Activated CD4-positive, CD25-positive, alpha-beta regulatory T cell (primary cell): ENCODE results near the gene GRPR.
"Not testable (repeated sequence)": the region's sequence is repeated elsewhere in the genome, so short reads cannot be mapped to it uniquely, and the experiment has no call there.

ENCODE experiments used
- DNase-seq, 4 experiments: peaks; one replicate each; lab custom pipeline; 2025; lab: John Stamatoyannopoulos, UW

The GRPR gene

DNA sequence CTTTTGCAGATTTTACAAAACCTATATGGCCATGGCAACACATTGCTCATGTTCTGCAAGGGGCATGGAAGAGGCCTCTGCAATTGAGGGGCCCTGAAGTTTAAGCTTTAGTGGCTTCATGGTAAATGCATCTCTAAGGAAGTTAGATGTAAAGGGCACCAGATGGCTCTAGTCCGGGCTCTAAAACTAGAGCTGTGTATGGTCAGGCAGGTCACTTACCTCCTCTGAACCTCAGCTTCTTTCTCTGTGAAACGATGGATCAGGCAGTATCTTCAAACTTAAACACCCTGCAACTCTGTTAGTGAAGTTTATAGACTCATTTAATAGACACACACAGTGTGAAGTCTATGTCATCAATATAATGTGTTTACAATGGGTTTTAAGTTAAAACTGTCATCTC is 53.9 kb downstream of the GRPR start:
- DNase-seq: no peak

DNA sequence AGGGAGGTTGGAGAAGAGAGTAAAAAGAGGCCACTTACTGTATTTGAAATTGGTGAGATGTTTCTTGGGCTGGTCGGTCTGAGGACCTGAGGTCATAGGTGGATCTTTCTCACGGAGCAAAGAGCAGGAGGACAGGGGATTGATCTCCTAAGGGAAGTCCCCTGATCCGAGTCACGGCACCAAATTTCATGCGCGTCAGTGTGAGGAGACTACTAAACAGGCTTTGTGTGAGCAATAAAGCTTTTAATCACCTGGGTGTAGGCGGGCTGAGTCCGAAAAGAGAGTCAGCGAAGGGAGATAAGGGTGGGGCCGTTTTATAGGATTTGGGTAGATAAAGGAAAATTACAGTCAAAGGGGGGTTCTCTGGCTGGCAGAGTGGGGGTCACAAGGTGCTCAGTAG is 60.5 kb downstream of the GRPR start:
- not testable (repeated sequence) for DNase-seq

DNA sequence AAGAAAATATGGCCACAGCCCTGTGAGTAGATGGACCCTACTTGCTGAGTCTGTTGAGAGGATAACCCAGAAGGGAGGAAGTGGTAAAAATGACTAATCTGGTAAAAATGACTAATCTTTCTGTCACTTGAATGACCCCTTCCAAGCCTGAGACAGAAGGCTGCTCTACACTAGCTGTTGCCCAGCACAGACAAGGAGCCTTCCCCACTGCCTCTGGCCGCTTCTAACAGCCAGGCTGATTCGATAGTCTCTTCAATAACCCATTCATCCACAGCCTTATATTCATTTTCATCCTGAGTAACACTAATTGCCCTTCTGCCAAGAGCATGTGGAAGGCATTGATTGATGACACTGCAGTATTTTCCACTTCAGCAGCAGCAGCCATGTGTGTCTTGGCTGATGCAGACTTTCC is 62.4 kb downstream of the GRPR start:
- DNase-seq: no peak

DNA sequence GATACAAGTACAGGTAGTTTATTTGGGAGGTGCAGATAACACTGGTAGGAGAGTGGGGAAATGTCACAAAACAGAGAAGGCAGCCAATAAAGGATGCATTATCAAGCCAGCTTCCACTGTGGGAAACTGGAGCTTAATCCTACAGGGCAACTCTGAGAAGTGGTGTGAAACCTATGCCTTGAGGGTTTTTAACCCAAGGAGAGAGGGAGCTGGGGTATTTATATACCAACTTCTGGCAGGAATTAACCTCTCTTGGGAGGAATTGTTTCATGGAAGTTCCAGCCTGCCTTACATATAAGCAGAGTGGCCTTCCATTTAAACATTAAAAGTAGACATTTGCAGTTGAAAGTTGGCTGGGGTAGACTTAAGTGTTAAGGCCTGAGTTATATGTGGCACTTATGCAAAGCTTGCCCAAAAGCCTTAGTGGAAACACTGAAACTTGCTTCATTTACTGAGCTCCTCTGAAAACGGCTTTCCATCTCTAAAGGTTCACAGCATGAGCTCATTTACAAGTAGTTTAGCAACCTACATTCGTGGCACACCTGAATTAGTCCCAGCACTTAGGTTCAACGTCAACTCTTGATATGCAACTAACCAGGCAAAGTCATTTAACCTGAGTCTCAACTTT is 63.1 kb downstream of the GRPR start:
- DNase-seq: no peak

DNA sequence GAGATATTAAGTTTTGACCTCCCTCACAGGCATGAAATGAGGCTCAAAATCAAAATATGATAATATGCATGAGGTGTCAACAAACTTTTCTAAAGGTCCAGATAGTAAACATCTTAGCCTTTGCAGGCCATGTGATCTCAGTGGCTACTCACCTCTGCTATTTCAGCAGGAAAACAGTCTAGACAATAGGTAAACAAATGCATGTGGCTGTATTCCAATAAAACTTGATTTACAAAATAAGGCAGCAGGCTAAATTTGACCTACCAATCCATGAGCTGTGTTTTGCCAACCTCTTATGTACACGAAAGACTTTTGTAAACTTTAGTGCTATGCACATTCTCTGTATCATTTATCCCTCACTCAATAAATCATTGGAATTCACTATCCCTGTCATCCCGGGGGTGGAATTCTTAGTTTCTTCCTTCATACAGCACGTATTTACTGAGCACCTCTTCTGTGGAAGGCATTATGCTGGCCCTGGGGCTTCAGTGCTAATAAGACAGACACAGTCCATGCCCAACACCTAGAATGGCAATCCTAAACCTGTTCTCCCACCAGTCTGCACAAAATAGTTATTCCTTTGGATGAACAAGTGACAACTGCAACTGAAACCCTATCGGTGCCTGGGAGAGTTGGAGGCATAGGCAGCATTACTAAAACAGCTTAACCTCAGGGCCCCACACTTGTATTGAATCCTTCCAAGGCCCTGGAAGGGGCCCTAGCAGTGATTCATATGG is 63.8 kb downstream of the GRPR start:
- no peak for DNase-seq

DNA sequence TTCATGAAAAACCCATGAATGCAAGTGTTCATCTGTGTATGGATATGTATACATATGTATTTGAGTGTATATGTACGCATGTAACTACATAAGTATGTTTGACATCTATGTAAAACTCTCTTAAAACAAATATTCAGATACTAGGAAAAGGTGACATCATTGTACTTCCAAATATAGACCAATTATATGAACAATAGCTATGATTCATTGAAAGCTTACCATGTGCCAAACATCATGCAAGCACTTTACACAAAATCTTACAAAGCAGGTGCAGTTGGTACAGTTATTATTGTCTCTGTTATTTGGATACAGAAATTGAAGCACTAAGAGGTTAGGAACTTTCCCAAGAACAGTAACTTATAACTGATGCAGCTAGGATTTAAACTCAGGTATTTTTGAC is 65.3 kb downstream of the GRPR start:
- DNase-seq: no peak

DNA sequence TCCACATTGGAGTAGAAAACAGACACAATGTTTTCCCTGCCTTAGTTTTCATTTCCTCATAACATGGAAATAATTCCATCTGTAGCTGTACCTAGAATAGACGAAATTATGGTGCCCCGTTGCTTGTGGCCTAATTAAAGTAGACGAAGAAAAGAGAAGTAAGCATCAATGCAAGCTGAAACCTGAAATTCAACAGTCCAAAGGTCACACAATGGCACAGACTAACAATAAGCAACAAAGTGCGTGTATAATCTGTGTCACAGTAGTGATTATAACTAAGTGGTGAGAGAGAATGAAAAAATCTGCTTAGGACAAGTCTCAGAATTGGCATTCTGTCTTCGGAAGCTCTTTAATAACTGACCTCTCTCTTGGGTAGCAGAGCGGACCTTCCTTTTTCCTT is 68.2 kb downstream of the GRPR start:
- no peak for DNase-seq

DNA sequence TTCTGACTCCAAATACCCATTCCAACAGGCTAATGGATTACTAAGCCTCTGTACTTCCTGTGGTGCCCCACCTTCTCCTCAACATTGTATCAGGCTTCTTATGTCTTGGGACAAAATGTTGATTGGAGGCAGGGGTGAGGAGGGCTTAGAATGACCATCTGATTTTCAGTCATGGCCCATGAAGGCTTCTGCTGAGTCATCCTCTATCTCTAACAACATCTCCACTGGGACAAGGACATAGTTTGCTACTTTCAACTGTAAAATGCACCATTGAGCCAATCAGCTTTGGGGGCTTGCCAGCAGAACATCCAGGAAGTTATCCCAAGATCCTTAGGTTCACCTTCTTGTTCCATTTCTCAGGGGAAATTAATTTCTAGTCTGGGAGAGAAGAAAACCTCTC is 73.5 kb downstream of the GRPR start:
- DNase-seq: no peak

DNA sequence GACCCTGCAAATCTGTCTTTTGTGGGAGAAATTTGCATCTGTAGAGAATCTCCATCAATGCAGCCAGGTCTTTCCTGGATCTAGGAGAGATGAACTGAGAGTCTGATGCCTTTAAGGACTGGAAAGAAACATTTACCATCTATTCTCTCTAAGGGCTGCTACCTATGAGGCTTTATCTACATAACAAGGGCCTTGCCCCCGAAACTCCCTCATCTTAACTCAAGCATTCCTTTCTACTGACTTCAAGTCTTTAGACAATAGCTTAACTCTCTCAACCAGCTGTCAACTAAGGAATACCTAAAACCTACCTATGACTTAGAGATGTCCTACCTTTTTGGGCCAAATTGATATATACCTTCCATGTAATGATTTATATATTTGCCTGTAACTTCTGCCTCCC is 76.0 kb downstream of the GRPR start:
- no peak for DNase-seq

DNA sequence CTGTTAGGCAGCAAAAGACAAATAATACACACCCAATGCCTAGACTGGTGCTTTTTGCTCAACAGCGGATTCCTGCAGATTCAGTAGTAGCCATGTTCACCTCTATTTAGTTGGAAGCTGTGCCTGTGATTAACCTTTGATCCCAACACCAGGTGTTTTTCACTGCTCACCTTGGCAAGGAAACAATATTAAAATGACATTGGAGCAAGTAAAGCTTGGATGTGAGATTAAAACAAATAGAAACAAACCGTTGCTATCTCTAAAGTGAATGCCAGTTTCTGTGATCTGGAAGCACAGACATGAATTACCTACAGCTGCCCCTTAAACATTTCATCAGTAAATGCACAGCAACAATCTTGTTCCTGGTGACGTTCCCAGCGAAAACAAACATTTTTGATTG is 79.6 kb downstream of the GRPR start:
- DNase-seq: no peak
